A204.1 (cell line): Measurements from ENCODE around the gene NAGS.
"Not testable (repeated sequence)": the region's sequence is repeated elsewhere in the genome, so short reads cannot be mapped to it uniquely, and the experiment has no call there.

Experiments used
- FAIRE-seq: peaks from 2 replicates; lab custom pipeline; 2012; peaks lifted over from hg19 to GRCh38; lab: Jason Lieb, UNC

Gene NAGS

GRCh38 chr17:44039829-44040635, 35.6 kb downstream of the NAGS start:
- no peak for FAIRE-seq

DNA sequence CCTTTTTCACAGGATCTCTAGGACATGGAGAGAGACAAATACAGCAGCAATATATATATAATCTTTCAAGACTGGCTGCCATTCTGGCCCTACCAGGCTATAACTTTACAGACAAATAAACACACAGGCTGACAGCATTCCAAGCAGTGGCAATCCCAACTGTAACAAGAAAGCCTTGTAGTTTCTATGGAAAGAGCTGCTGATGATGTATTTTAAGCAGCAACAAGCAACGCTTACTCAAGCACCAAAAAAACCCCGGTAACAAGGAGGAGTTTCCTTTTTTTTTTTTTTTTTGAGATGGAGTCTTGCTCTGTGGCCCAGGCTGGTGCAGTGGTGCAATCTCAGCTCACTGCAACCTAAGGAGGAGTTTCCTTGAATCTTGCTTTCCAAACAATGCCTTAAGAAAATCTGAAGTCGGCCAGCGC, 38.9 kb downstream of the NAGS start:
- FAIRE-seq, result no peak

DNA sequence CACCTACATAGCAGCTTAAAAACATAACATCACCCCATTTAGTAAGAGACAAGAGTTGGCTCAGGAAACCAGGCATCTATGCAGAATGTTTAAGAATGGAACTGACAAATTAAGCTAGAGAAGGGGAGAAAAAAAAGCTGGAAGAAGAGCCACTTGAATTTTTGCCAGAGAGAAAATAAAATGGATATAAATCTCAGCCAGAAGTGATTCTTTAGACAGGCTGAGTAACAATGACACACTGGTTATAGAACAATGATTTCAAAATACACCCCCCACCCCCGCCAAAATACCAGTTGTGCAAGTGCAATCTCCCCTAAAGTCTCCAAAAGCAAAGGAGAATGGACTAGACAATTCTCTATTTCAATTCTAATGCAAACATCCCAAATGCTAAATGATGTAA, 39.6 kb downstream of the NAGS start:
- no peak for FAIRE-seq

DNA sequence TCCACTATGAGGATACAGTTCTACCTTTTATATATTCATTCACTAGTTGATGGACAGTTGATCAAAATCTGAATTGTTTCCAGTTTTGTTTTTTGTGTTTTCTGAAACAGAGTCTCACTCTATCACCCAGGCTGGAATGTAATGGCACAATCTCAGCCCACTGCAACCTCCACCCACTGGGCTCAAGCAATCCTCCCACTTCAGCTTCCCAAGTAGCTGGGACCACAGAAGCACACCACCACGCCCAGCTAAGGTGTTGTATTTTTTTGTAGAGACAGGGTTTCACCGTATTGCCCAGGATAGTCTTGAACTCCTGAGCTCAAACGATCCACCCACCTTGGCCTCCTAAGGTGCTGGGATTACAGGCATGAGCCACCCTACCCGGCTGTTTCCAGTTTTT, 41.1 kb downstream of the NAGS start:
- FAIRE-seq, result no peak

DNA sequence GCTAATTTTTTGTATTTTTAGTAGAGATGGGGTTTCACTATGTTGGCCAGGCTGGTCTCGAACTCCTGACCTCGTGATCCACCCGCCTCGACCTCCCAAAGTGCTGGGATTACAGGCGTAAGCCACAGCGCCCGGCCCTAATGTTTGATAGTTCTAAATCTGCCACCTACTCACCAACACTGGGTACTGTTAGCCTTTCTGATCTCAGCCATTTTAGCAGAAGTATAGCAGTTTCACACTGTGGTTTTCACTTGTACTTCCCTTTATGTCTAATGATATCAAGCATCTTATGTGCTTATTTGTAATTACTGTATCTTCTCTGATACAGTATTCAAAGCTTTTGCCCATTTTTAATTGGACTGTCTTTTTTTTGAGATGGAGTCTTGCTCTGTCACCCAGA, 42.5 kb downstream of the NAGS start:
- not testable (repeated sequence) for FAIRE-seq

DNA sequence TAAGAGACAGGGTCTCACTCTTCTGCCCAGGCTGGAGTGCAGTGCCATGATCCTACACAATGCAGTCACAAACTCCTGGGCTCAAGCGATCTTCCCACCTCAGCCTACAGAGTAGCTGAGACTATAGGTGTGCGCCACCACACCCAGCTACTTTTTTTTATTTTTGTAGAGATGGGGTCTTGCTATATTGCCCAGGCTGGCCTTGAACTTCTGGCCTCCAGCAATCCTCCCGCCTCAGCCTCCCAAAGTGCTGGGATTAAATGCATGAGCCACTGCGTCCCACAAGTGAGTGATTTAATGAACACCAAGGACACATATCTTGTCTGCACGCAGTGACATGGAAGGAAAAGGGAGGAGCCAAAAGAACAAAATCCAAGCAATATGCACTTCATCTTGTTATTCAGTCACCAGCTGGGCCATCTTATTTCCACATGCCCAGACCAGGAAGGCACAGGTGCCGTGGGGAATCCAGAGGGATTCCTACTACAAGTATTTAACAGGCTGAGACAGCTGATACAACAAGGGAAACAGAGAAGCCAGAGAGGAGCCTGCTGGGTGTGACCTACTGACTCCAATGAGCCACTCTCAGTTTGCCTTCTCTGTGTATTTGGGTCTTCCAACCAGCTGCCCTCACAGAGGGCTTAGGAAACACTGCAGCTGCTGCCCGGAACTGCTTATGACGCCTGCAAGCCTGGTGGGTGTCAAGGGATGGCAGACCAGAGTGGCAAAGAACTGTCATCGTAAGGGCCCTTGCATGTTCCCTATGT, 45.1 kb downstream of the NAGS start:
- no peak for FAIRE-seq

GRCh38 chr17:44053125-44053872, 48.9 kb downstream of the NAGS start:
- no peak for FAIRE-seq
